HCT116 (cell line): ENCODE data around the gene FOXO3. TPM values are rescaled to one million over a fixed set of nuclear protein-coding genes. Genes with fewer than 3 reads are reported as not detected.

Experiments
- ATAC-seq: fragments of 200-7000 bp; cut with Tn5 transposase; 2 replicates; pipeline ENCODE4 v1.9.1; 2020; ENCODE audit warnings: mild to moderate bottlenecking, moderate library complexity
- BruUV-seq: library from RNA; stranded (reverse); fragments of 400-500 nt; replicated peaks from 2 replicates; lab custom pipeline; 2021; lab: Mats Ljungman, UMichigan
- CTCF ChIA-PET: fragments of 300-600 bp; sonication (Branson Sonifier 250); formaldehyde crosslinking; loops from one replicate; lab custom pipeline; 2021; ENCODE audit warnings: antibody characterized with exemption; lab: Charles Lee
- POLR2A ChIA-PET: fragments of 300-600, 350-600 bp; sonication (Branson Sonifier 250); formaldehyde crosslinking; loops from one replicate; lab custom pipeline; 2021; ENCODE audit warnings: antibody characterized with exemption; lab: Charles Lee
- RAD21 ChIA-PET, 2 experiments: fragments of 300-600 bp; sonication (Branson Sonifier 250); formaldehyde crosslinking; loops; one replicate each; lab custom pipeline; 2023; ENCODE audit warnings: low total read pairs in 2 of 2; ENCODE audit not compliant: uncharacterized antibody in 2 of 2, unreplicated experiment in 2 of 2, low non-redundant PET in 1 of 2; lab: Charles Lee
- DNase-seq: peaks from one replicate; pipeline ENCODE4 v3.0.0-alpha.2; 2010; ENCODE audit warnings: low read depth, low spot score
- H2AFZ ChIP-seq: fragments of 200-600 bp; shearing (Covaris generic), sonication (generic); 2 replicates; pipeline ENCODE4 v1.6.1; 2017; ENCODE audit warnings: low read depth, mixed run types, mixed read lengths, antibody characterized with exemption, low read length; ENCODE audit not compliant: poor library complexity, severe bottlenecking
- H3K27ac ChIP-seq: 2 replicates; pipeline ENCODE4 v1.5.1; 2012; ENCODE audit warnings: low read depth, low read length
- H3K27me3 ChIP-seq: fragments of 200-600 bp; sonication (generic); 2 replicates; pipeline ENCODE4 v1.6.1; 2016; ENCODE audit warnings: mixed run types, low read length, mixed read lengths; ENCODE audit not compliant: insufficient read depth
- H3K36me3 ChIP-seq, 2 experiments: fragments of 200-500 bp in 1 of 2; fragments of 200-600 bp in 1 of 2; sonication (Bioruptor generic) in 1 of 2; sonication (generic) in 1 of 2; 2 replicates each; pipeline versions ENCODE4 v1.5.1 to v1.6.1; 2014 to 2016; ENCODE audit warnings: low read length in 2 of 2, inconsistent platforms in 1 of 2, mixed read lengths in 1 of 2, mixed run types in 1 of 2; ENCODE audit not compliant: insufficient read depth in 2 of 2, control insufficient read depth in 1 of 2
- H3K4me1 ChIP-seq, 2 experiments: fragments of 200-600 bp in 1 of 2; sonication (generic) in 1 of 2; 2 replicates each; pipeline versions ENCODE4 v1.5.1 to v1.6.1; 2012 to 2017; ENCODE audit warnings: low read length in 2 of 2, inconsistent platforms in 1 of 2, mild to moderate bottlenecking in 1 of 2, mixed read lengths in 1 of 2, mixed run types in 1 of 2, moderate library complexity in 1 of 2; ENCODE audit not compliant: insufficient read depth in 2 of 2, control insufficient read depth in 1 of 2
- H3K4me2 ChIP-seq: fragments of 200-600 bp; sonication (generic); 2 replicates; pipeline ENCODE4 v1.6.1; 2017; ENCODE audit warnings: mixed run types, low read length, mixed read lengths
- H3K4me3 ChIP-seq, 2 experiments: fragments of 200-600 bp in 1 of 2; sonication (generic) in 1 of 2; replicated peaks in 1 of 2; 2 replicates each; pipeline ENCODE4 v1.5.1; 2011 to 2016; ENCODE audit warnings: low read length in 2 of 2, control low read depth in 1 of 2, low read depth in 1 of 2, mild to moderate bottlenecking in 1 of 2, mixed read lengths in 1 of 2, mixed run types in 1 of 2
- H3K79me2 ChIP-seq: fragments of 200-600 bp; sonication (generic); 2 replicates; pipeline ENCODE4 v1.6.1; 2017; ENCODE audit warnings: mild to moderate bottlenecking, mixed run types, low read length, moderate library complexity, mixed read lengths; ENCODE audit not compliant: insufficient read depth
- H3K9ac ChIP-seq: fragments of 200-600 bp; sonication (generic); 2 replicates; pipeline ENCODE4 v1.6.1; 2016; ENCODE audit warnings: low read length, mixed read lengths
- H3K9me2 ChIP-seq: fragments of 200-600 bp; sonication (generic), shearing (Covaris generic); 2 replicates; pipeline ENCODE4 v1.6.1; 2017; ENCODE audit warnings: mixed run types, mild to moderate bottlenecking, moderate library complexity; ENCODE audit not compliant: insufficient read depth
- H3K9me3 ChIP-seq, 2 experiments: fragments of 200-500 bp in 1 of 2; fragments of 200-600 bp in 1 of 2; sonication (Bioruptor generic) in 1 of 2; sonication (generic) in 1 of 2; 2 replicates each; pipeline ENCODE4 v1.6.1; 2014 to 2017; ENCODE audit warnings: low read length in 2 of 2, mixed read lengths in 2 of 2, inconsistent platforms in 1 of 2, low read depth in 1 of 2, mild to moderate bottlenecking in 1 of 2, mixed run types in 1 of 2, moderate library complexity in 1 of 2; ENCODE audit not compliant: control insufficient read depth in 1 of 2, insufficient read depth in 1 of 2
- H4K20me1 ChIP-seq: fragments of 200-600 bp; sonication (generic), shearing (Covaris generic); 2 replicates; pipeline ENCODE4 v1.6.1; 2017; ENCODE audit warnings: mixed run types, mild to moderate bottlenecking, moderate library complexity; ENCODE audit not compliant: insufficient read depth
- CBX3 ChIP-seq: IDR thresholded peaks from 2 replicates; pipeline ENCODE4 v1.6.1; 2012; ENCODE audit warnings: low read depth
- EZH2phosphoT487 ChIP-seq: fragments of 200-600 bp; IDR thresholded peaks from 2 replicates; pipeline ENCODE4 v1.6.1; 2018; ENCODE audit warnings: antibody characterized with exemption, borderline replicate concordance
- JUND ChIP-seq: IDR thresholded peaks from 2 replicates; pipeline ENCODE4 v1.6.1; 2012
- MAX ChIP-seq: IDR thresholded peaks from 2 replicates; pipeline ENCODE4 v1.6.1; 2012
- POLR2A ChIP-seq: IDR thresholded peaks from 2 replicates; pipeline ENCODE4 v1.7.0; 2011; ENCODE audit warnings: borderline replicate concordance; ENCODE audit not compliant: insufficient read depth, insufficient read length; ENCODE audit errors: extremely low read depth
- RAD21 ChIP-seq: IDR thresholded peaks from 2 replicates; pipeline ENCODE4 v1.6.1; 2012; ENCODE audit warnings: low read depth, mild to moderate bottlenecking
- REST ChIP-seq: IDR thresholded peaks from 2 replicates; pipeline ENCODE4 v1.6.1; 2012; ENCODE audit warnings: low read depth
- SRF ChIP-seq: IDR thresholded peaks from 2 replicates; pipeline ENCODE4 v1.6.1; 2012; ENCODE audit warnings: low read depth
- YY1 ChIP-seq: IDR thresholded peaks from 2 replicates; pipeline ENCODE4 v1.6.1; 2011; ENCODE audit warnings: low read length, low read depth, moderate library complexity, mild to moderate bottlenecking; ENCODE audit not compliant: insufficient replicate concordance; ENCODE audit errors: extremely low read depth
- ZNF274 ChIP-seq: fragments of 200-500 bp; sonication (Bioruptor generic); IDR thresholded peaks from 2 replicates; pipeline ENCODE4 v1.6.1; 2014; ENCODE audit warnings: mild to moderate bottlenecking, low read depth, low read length, inconsistent platforms
- intact Hi-C: fragments of 100-400 bp; cut with micrococcal nuclease; formaldehyde crosslinking; loops from 2 replicates; pipeline ENCODE4 v1.10.0; 2022
- total RNA-seq: library from RNA; stranded (reverse); gene quantifications from one replicate; pipeline ENCODE4 v1.2.1, GENCODE V29; 2021; ENCODE audit not compliant: unreplicated experiment
- TF ChIP-seq, protein P1 (sequence below), 3 experiments: fragments of 200-600 bp in 1 of 3; sonication (generic) in 1 of 3; IDR thresholded peaks in 2 of 3; conservative IDR thresholded peaks in 1 of 3; 2 replicates each; pipeline ENCODE4 v1.5.1; 2012 to 2017; ENCODE audit warnings: low read depth in 2 of 3, low read length in 2 of 3, antibody characterized with exemption in 1 of 3, borderline replicate concordance in 1 of 3, control low read depth in 1 of 3, mild to moderate bottlenecking in 1 of 3, mixed read lengths in 1 of 3, mixed run types in 1 of 3, moderate library complexity in 1 of 3; ENCODE audit not compliant: insufficient read depth in 1 of 3

FOXO3 gene
- total RNA-seq, 1 experiment from 2014 or later: 40.0 TPM

DNA sequence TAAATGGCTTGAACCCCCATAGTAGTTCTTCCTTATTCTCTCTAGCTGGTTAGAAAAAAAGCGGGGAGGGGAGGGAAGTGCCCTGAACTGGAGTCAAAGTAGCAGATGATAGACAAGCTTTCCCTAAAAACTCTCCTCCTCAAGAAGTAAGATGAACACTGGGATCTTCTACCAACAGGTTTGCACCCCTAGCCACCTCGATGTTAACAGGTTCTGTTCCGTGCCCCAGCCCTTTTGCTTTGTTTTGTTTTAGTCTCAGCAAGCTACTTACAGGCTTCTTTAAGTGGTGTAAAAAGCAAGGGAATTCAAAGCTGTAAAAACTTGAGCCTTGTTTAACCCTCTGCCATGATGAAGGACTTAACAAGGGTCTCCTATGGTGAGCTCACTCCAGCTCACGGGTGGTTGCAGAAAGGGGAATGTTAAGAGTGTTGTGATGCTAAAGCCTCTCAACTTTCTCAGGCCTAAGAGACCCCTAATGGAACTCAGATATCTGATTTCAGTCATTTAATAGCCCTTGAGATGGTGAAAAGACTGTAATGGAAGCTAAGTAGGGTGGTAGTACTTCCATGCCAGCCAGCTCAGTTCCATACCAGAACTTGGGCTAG lies 106.0 kb downstream of the FOXO3 start:
- Histone ChIP-seq H2AFZ (no peak overlapping the region), H3K27ac (no peak overlapping the region), H3K9me2 (no peaks in the 10 kb centered on the region), H3K4me1 (peaks cover 0 to 13% of the 10 kb centered on the region in 2 experiments; a peak in 1 of 4 replicates), H3K4me3 (no peak overlapping the region), H3K4me2 (no peak overlapping the region), H4K20me1 (no peaks in the 10 kb centered on the region; the same call in 1 of the 2 replicates), H3K9ac (no peak overlapping the region), H3K79me2 (peaks cover 61% of the 10 kb centered on the region), H3K9me3 (no peaks in the 10 kb centered on the region), H3K27me3 (no peaks in the 10 kb centered on the region), H3K36me3 (peaks cover 2 to 3% of the 10 kb centered on the region in 2 experiments; a peak in 2 of 4 replicates)
- intact Hi-C loops: no loop called here
- DNase-seq: no peak
- POLR2A ChIA-PET: interaction anchor here (1.0 kb wide), 1 partner anchor 69 kb away, joined by 3 read pairs; no protein-coding TSS in a partner anchor
- TF ChIP-seq RAD21 (no peak), EZH2phosphoT487 (no peak)
- TF ChIP-seq, protein P1, sequence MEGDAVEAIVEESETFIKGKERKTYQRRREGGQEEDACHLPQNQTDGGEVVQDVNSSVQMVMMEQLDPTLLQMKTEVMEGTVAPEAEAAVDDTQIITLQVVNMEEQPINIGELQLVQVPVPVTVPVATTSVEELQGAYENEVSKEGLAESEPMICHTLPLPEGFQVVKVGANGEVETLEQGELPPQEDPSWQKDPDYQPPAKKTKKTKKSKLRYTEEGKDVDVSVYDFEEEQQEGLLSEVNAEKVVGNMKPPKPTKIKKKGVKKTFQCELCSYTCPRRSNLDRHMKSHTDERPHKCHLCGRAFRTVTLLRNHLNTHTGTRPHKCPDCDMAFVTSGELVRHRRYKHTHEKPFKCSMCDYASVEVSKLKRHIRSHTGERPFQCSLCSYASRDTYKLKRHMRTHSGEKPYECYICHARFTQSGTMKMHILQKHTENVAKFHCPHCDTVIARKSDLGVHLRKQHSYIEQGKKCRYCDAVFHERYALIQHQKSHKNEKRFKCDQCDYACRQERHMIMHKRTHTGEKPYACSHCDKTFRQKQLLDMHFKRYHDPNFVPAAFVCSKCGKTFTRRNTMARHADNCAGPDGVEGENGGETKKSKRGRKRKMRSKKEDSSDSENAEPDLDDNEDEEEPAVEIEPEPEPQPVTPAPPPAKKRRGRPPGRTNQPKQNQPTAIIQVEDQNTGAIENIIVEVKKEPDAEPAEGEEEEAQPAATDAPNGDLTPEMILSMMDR (IDR thresholded peaks at IDR 0.05 in 2 of 3, conservative IDR thresholded peaks at IDR 0.05 in 1 of 3; ENCODE audit: borderline replicate concordance in 1 of 3, insufficient read depth in 1 of 3, low read depth in 2 of 3, low read length in 2 of 3): no peak
- CTCF ChIA-PET: no interaction called here
- no peak for ATAC-seq
- BruUV-seq: TSS peak; percentile 7
- RAD21 ChIA-PET: interaction anchor here (0.6 to 0.7 kb wide), 3 partner anchors 107 to 1201 kb away, joined by 3 to 4 read pairs (median 3); no protein-coding TSS in a partner anchor

GRCh38 chr6:108667993-108668392 lies 107.3 kb downstream of the FOXO3 start:
- intact Hi-C loops: no loop called here
- Histone ChIP-seq H3K4me2 (no peak overlapping the region), H3K9ac (no peak overlapping the region), H3K27ac (no peak overlapping the region), H4K20me1 (no peaks in the 10 kb centered on the region; the same call in 1 of the 2 replicates), H2AFZ (no peak overlapping the region), H3K4me1 (peaks cover 0 to 25% of the 10 kb centered on the region in 2 experiments; a peak in 3 of 4 replicates), H3K9me2 (no peaks in the 10 kb centered on the region), H3K79me2 (peaks cover 65% of the 10 kb centered on the region), H3K9me3 (no peaks in the 10 kb centered on the region), H3K27me3 (no peaks in the 10 kb centered on the region), H3K36me3 (peaks cover 2 to 3% of the 10 kb centered on the region in 2 experiments; a peak in 2 of 4 replicates), H3K4me3 (no peak overlapping the region)
- RAD21 ChIA-PET: no interaction called here
- CTCF ChIA-PET: no interaction called here
- DNase-seq: no peak
- POLR2A ChIA-PET: no interaction called here
- BruUV-seq: no TSS peak
- no peak for ATAC-seq
- TF ChIP-seq SRF: no peak
- no peak for TF ChIP-seq POLR2A
- TF ChIP-seq RAD21: no peak
- no peak for TF ChIP-seq REST
- no peak for TF ChIP-seq MAX
- TF ChIP-seq ZNF274: no peak
- TF ChIP-seq JUND: no peak
- no peak for TF ChIP-seq CBX3
- no peak for TF ChIP-seq YY1
